ENCODE measurements around the gene SLC1A4.

The SLC1A4 gene

GRCh38 chr2:64996871-64997307 is 7.7 kb downstream of the SLC1A4 start:
- H3K4me2 ChIP-seq (ENCODE audit: low read depth, low read length, poor library complexity, severe bottlenecking): no peak overlapping the region
- H3K9me3 ChIP-seq (ENCODE audit: insufficient read depth, low read length): no peaks in the 10 kb centered on the region
- H4K20me1 ChIP-seq (ENCODE audit: low read depth, low read length): peaks cover 29% of the 10 kb centered on the region; the same call in 1 of the 2 replicates
- H3F3A ChIP-seq (ENCODE audit: insufficient read depth): peaks cover 10% of the 10 kb centered on the region; the same call in 1 of the 2 replicates
- H3K9ac ChIP-seq (ENCODE audit: low read length): no peak overlapping the region
- no peaks in the 10 kb centered on the region for H3K27me3 ChIP-seq (ENCODE audit: low read length)
- peaks cover 98% of the 10 kb centered on the region for H3K79me2 ChIP-seq (ENCODE audit: insufficient read depth, low read length)
- no peaks in the 10 kb centered on the region for H3K9me2 ChIP-seq (replicated peaks; ENCODE audit: insufficient read depth, low read length)
- H3K36me3 ChIP-seq (ENCODE audit: low read length): peaks cover 28% of the 10 kb centered on the region
- TF ChIP-seq CTCF (IDR thresholded peaks at IDR 0.05; ENCODE audit: insufficient read depth, low read length, poor library complexity, severe bottlenecking): no peak
- no peak for TF ChIP-seq EZH2phosphoT487 (conservative IDR thresholded peaks at IDR 0.05; ENCODE audit: low read length)
- H3K27ac ChIP-seq (ENCODE audit: low read depth, low read length): no peak overlapping the region
- no peak overlapping the region for H2AFZ ChIP-seq (ENCODE audit: low read depth, low read length, severe bottlenecking)
- no peak overlapping the region for H3K4me3 ChIP-seq (ENCODE audit: insufficient read depth, low read length, poor library complexity, severe bottlenecking)

GRCh38 chr2:64998658-64999061 is 9.5 kb downstream of the SLC1A4 start:
- no peak for TF ChIP-seq CTCF (IDR thresholded peaks at IDR 0.05; ENCODE audit: insufficient read depth, low read length, poor library complexity, severe bottlenecking)
- no peak for TF ChIP-seq EZH2phosphoT487 (conservative IDR thresholded peaks at IDR 0.05; ENCODE audit: low read length)
- Histone ChIP-seq H4K20me1 (ENCODE audit: low read depth, low read length) (peaks cover 27% of the 10 kb centered on the region; the same call in 1 of the 2 replicates), H3K4me2 (ENCODE audit: low read depth, low read length, poor library complexity, severe bottlenecking) (no peak overlapping the region), H3K4me3 (ENCODE audit: insufficient read depth, low read length, poor library complexity, severe bottlenecking) (no peak overlapping the region), H3K36me3 (ENCODE audit: low read length) (peaks cover 30% of the 10 kb centered on the region), H3F3A (ENCODE audit: insufficient read depth) (peaks cover 10% of the 10 kb centered on the region; the same call in 1 of the 2 replicates), H3K27ac (ENCODE audit: low read depth, low read length) (no peak overlapping the region), H3K9me2 (replicated peaks; ENCODE audit: insufficient read depth, low read length) (no peaks in the 10 kb centered on the region), H2AFZ (ENCODE audit: low read depth, low read length, severe bottlenecking) (no peak overlapping the region), H3K79me2 (ENCODE audit: insufficient read depth, low read length) (peaks cover 92% of the 10 kb centered on the region), H3K27me3 (ENCODE audit: low read length) (no peaks in the 10 kb centered on the region), H3K9ac (ENCODE audit: low read length) (no peak overlapping the region), H3K9me3 (ENCODE audit: insufficient read depth, low read length) (no peaks in the 10 kb centered on the region)

- H3K27me3 ChIP-seq (ENCODE audit: low read length): no peaks in the 10 kb centered on the region
- H3K36me3 ChIP-seq (ENCODE audit: low read length): peaks cover 33% of the 10 kb centered on the region
- H3K4me2 ChIP-seq (ENCODE audit: low read depth, low read length, poor library complexity, severe bottlenecking): no peak overlapping the region
- H4K20me1 ChIP-seq (ENCODE audit: low read depth, low read length): peaks cover 27% of the 10 kb centered on the region; the same call in 1 of the 2 replicates
- no peak overlapping the region for H2AFZ ChIP-seq (ENCODE audit: low read depth, low read length, severe bottlenecking)
- H3K9ac ChIP-seq (ENCODE audit: low read length): no peak overlapping the region
- H3F3A ChIP-seq (ENCODE audit: insufficient read depth): peaks cover 7% of the 10 kb centered on the region; the same call in 1 of the 2 replicates
- TF ChIP-seq CTCF (IDR thresholded peaks at IDR 0.05; ENCODE audit: insufficient read depth, low read length, poor library complexity, severe bottlenecking) (no peak), EZH2phosphoT487 (conservative IDR thresholded peaks at IDR 0.05; ENCODE audit: low read length) (no peak)
- H3K9me2 ChIP-seq (replicated peaks; ENCODE audit: insufficient read depth, low read length): no peaks in the 10 kb centered on the region
- H3K9me3 ChIP-seq (ENCODE audit: insufficient read depth, low read length): no peaks in the 10 kb centered on the region
- H3K27ac ChIP-seq (ENCODE audit: low read depth, low read length): 0 out of 2 replicates have a peak overlapping the region, but pooled peaks have one; percentile 7
- peaks cover 83% of the 10 kb centered on the region for H3K79me2 ChIP-seq (ENCODE audit: insufficient read depth, low read length)
- H3K4me3 ChIP-seq (ENCODE audit: insufficient read depth, low read length, poor library complexity, severe bottlenecking): no peak overlapping the region
Observed at GRCh38 chr2:64999754-65000153, 10.6 kb downstream of the SLC1A4 start.
